Upper lobe of right lung (tissue), 1 donor: ENCODE results near the gene TENM3. TPM values are rescaled to one million over a fixed set of nuclear protein-coding genes. Genes with fewer than 3 reads are reported as not detected.

Experiments
- ATAC-seq: fragments of 200-7000 bp; cut with Tn5 transposase; one replicate; pipeline ENCODE4 v1.9.1; 2020; ENCODE audit warnings: mild to moderate bottlenecking, moderate library complexity
- DNase-seq: peaks from one replicate; pipeline ENCODE4 v3.0.0-alpha.2; 2020
- H3K27ac ChIP-seq: fragments of 200-600 bp; one replicate; pipeline ENCODE4 v1.8.0; 2022
- H3K27me3 ChIP-seq: fragments of 200-600 bp; one replicate; pipeline ENCODE4 v1.8.0; 2022; ENCODE audit warnings: mild to moderate bottlenecking
- H3K36me3 ChIP-seq: fragments of 200-600 bp; one replicate; pipeline ENCODE4 v1.8.0; 2022
- H3K4me1 ChIP-seq: fragments of 200-600 bp; one replicate; pipeline ENCODE4 v1.8.0; 2022
- H3K4me3 ChIP-seq: fragments of 200-600 bp; one replicate; pipeline ENCODE4 v1.8.0; 2022; ENCODE audit warnings: mild to moderate bottlenecking
- H3K9me3 ChIP-seq: fragments of 200-600 bp; one replicate; pipeline ENCODE4 v1.8.0; 2022
- CTCF ChIP-seq: fragments of 200-600 bp; IDR thresholded peaks from one replicate; pipeline ENCODE4 v1.8.0; 2022; ENCODE audit warnings: antibody characterized with exemption
- intact Hi-C: fragments of 100-400 bp; cut with DNase I; formaldehyde crosslinking; loops from one replicate; pipeline ENCODE4 v1.11.0; 2022
- total RNA-seq: library from RNA; stranded (reverse); fragmentation: NEBNext Ultra II Directional; extraction: Animal tissue kit (Norgen Biotek cat#: 25700); gene quantifications from one replicate; pipeline ENCODE4 v1.2.1, GENCODE V29; 2021
- donor health status: DM: no; HTN: yes; CAD: no; lungs with severe emphysema.

TENM3 gene
- total RNA-seq, 1 donor from 2014 or later = 5.6 TPM

DNA sequence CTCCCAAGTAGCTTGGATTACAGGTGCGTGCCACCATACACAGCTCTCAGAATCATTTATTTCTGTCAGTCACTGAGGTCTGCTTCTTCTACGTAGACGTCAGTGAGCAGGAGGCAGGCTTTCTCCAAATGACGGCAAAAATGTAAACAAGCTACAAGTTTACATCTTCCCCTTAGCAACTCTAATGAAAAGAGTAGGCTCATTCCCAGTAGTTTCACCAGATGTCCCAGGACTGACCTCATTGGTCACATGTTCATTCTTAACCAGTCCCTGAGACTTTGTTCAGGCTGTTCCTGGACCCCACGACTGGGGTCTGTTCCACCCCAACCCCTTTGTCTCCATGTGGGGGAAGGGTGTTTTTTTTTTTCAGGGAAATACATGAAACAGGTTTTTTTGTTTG lies 67.1 kb downstream of the TENM3 start:
- intact Hi-C loops = no loop called here
- no peak overlapping the region for H3K4me3 ChIP-seq
- H3K27me3 ChIP-seq = no peaks in the 10 kb centered on the region
- peaks cover 12% of the 10 kb centered on the region for H3K9me3 ChIP-seq
- TF ChIP-seq CTCF = no peak
- H3K4me1 ChIP-seq = no peaks in the 10 kb centered on the region
- ATAC-seq = no peak
- H3K36me3 ChIP-seq = no peaks in the 10 kb centered on the region
- DNase-seq = no peak
- no peak overlapping the region for H3K27ac ChIP-seq

DNA sequence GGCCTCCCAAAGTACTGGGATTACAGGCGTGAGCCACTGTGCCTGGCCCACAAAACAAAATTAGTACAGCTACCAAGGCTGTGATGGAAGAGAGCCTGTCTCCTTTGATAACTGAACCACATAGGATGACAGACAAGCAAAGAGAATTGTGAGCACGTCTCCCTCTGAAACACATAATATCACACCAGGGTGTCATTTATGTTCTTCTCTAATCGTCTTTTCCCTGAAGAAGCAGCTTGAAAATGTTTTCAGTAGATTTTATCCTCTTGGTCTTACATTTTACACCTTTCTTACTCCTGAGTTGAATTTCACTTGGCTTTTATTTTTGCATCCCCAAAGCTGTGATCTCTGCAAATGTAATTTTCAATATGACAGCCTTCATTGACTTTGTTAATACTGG lies 67.8 kb downstream of the TENM3 start:
- no peak for TF ChIP-seq CTCF
- intact Hi-C loops = no loop called here
- Histone ChIP-seq H3K9me3 (peaks cover 12% of the 10 kb centered on the region), H3K4me3 (no peak overlapping the region), H3K36me3 (no peaks in the 10 kb centered on the region), H3K27ac (no peak overlapping the region), H3K4me1 (no peaks in the 10 kb centered on the region), H3K27me3 (no peaks in the 10 kb centered on the region)
- ATAC-seq (no peak), DNase-seq (no peak)

GRCh38 chr4:182314537-182314936 lies 71.3 kb downstream of the TENM3 start:
- no peak for TF ChIP-seq CTCF
- H3K9me3 ChIP-seq = peaks cover 12% of the 10 kb centered on the region
- no peaks in the 10 kb centered on the region for H3K36me3 ChIP-seq
- intact Hi-C loops = no loop called here
- no peaks in the 10 kb centered on the region for H3K4me1 ChIP-seq
- H3K4me3 ChIP-seq = no peak overlapping the region
- no peaks in the 10 kb centered on the region for H3K27me3 ChIP-seq
- no peak for DNase-seq
- no peak for ATAC-seq
- no peak overlapping the region for H3K27ac ChIP-seq

DNA sequence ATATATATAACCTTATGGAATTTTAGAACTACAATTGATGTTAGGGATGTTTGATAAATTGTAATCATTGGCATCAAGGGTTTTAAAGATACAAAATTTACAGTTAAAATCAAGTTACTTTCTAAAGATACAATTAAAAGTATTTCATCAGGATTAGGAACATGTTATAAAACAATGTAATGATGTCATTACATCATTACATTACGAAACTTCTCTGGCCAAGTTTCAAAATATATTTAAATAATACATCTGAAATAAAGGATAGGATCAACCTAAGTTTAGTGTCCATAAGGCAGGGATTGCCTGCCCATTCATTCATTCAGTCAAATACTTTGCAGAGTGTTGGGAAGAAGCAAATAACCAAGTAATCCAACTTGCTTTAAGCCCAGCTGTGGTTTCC lies 75.1 kb downstream of the TENM3 start:
- Histone ChIP-seq H3K36me3 (no peaks in the 10 kb centered on the region), H3K9me3 (peaks cover 12% of the 10 kb centered on the region), H3K4me1 (no peaks in the 10 kb centered on the region), H3K4me3 (no peak overlapping the region), H3K27me3 (no peaks in the 10 kb centered on the region), H3K27ac (no peak overlapping the region)
- no peak for ATAC-seq
- DNase-seq = no peak
- intact Hi-C loops = no loop called here
- TF ChIP-seq CTCF = no peak

- H3K4me1 ChIP-seq = no peaks in the 10 kb centered on the region
- intact Hi-C loops = no loop called here
- DNase-seq = no peak
- H3K4me3 ChIP-seq = no peak overlapping the region
- no peaks in the 10 kb centered on the region for H3K36me3 ChIP-seq
- no peaks in the 10 kb centered on the region for H3K27me3 ChIP-seq
- no peak for TF ChIP-seq CTCF
- no peak for ATAC-seq
- no peak overlapping the region for H3K27ac ChIP-seq
- H3K9me3 ChIP-seq = peaks cover 3% of the 10 kb centered on the region
Measured at GRCh38 chr4:182320092-182320491, 76.9 kb downstream of the TENM3 start.

DNA sequence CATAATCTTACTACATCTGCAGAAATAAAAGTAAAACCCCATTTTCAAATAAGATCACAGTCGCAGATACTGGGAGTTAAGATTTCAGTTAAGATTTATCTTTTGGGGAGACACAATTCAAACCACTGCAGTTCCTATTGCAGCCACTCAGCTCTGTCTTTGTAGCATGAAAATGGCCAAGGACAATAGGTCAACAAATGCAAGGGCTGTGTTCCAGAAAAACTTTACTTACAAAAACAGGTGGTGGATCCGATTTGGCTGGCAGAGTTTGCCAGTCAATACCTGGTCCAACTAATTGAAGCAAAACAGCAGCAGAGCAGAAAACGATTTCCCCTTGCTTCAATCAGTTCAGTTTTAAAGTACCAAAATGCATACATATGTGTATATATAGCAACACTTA lies 77.4 kb downstream of the TENM3 start:
- Histone ChIP-seq H3K27ac (no peak overlapping the region), H3K4me3 (no peak overlapping the region), H3K9me3 (no peaks in the 10 kb centered on the region), H3K4me1 (no peaks in the 10 kb centered on the region), H3K27me3 (no peaks in the 10 kb centered on the region), H3K36me3 (no peaks in the 10 kb centered on the region)
- no peak for ATAC-seq
- intact Hi-C loops = no loop called here
- DNase-seq = no peak
- no peak for TF ChIP-seq CTCF
